DND-41 (cell line): ENCODE measurements around the gene PRRT2.

ENCODE experiments used
- EZH2 ChIP-seq: IDR thresholded peaks from 3 replicates; pipeline ENCODE4 v1.6.1; 2012; ENCODE audit warnings: borderline replicate concordance, low read depth, mild to moderate bottlenecking, moderate library complexity, low read length, inconsistent platforms; ENCODE audit not compliant: severe bottlenecking
- TF ChIP-seq, protein P1 (sequence below): IDR thresholded peaks from 2 replicates; pipeline ENCODE4 v1.5.1; 2012; ENCODE audit warnings: borderline replicate concordance, low read length, moderate library complexity, mild to moderate bottlenecking; ENCODE audit not compliant: poor library complexity, severe bottlenecking; ENCODE audit errors: extremely low read depth

DNA sequence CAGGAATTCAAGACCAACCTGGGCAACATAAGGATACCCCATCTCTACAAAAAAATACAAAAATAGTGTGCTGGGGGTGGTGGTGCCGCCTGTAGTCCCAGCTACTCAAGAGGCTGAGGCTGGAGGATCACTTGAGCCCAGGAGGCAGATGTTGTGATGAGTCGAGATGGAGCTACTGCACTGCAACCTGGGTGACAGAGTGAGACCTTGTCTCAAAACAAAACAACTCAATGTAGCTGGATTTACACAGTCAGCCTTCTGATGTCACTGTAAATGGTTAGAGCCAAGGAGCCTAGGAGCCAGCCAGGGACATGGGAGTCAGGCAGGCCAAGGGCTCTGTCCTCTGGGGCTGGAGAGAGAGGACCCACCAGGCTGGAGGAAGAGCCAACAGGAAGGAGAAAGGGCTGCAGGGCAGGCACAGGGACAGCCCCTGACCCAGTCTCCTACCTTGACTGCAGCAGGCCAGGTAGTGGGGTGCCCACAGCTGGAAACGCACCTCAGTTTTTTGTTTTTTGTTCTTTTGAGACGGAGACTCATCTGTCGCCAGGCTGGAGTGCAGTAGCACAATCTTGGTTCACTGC, 42.6 kb downstream of the PRRT2 start:
- TF ChIP-seq, protein P1, sequence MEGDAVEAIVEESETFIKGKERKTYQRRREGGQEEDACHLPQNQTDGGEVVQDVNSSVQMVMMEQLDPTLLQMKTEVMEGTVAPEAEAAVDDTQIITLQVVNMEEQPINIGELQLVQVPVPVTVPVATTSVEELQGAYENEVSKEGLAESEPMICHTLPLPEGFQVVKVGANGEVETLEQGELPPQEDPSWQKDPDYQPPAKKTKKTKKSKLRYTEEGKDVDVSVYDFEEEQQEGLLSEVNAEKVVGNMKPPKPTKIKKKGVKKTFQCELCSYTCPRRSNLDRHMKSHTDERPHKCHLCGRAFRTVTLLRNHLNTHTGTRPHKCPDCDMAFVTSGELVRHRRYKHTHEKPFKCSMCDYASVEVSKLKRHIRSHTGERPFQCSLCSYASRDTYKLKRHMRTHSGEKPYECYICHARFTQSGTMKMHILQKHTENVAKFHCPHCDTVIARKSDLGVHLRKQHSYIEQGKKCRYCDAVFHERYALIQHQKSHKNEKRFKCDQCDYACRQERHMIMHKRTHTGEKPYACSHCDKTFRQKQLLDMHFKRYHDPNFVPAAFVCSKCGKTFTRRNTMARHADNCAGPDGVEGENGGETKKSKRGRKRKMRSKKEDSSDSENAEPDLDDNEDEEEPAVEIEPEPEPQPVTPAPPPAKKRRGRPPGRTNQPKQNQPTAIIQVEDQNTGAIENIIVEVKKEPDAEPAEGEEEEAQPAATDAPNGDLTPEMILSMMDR = no peak
- TF ChIP-seq EZH2 = no peak
